ENCODE data around the gene IQGAP3.

- TF ChIP-seq CTCF (IDR thresholded peaks at IDR 0.05 in 8 of 11, conservative IDR thresholded peaks at IDR 0.05 in 3 of 11), result no peak
- no peak for TF ChIP-seq POLR2AphosphoS5 (IDR thresholded peaks at IDR 0.05)
- TF ChIP-seq POLR2A (IDR thresholded peaks at IDR 0.05), result no peak
Measured at GRCh38 chr1:156477526-156478249, 94.7 kb downstream of the IQGAP3 start.
